Fibroblast of lung (primary cell): ENCODE measurements around the gene STK32C. TPM values are rescaled to one million over a fixed set of nuclear protein-coding genes. Genes with fewer than 3 reads are reported as not detected.
A peak's percentile ranks its signal among the peaks of the same experiment; 100 is the strongest.

ENCODE experiments used
- DNase-seq, 2 donors: peaks; one replicate each; pipeline versions ENCODE4 v3.0.0 to v3.0.0-alpha.2; 2010; ENCODE audit warnings: low read depth in 2 of 2
- H2AFZ ChIP-seq: 2 replicates; pipeline ENCODE4 v1.5.1; 2012; ENCODE audit warnings: low read length, control low read depth, inconsistent platforms
- H3K27ac ChIP-seq: 2 replicates; pipeline ENCODE4 v1.5.1; 2011; ENCODE audit warnings: low read length, control low read depth; ENCODE audit not compliant: insufficient read depth
- H3K27me3 ChIP-seq: 2 replicates; pipeline ENCODE4 v1.5.1; 2011; ENCODE audit warnings: mild to moderate bottlenecking, low read length; ENCODE audit not compliant: control insufficient read depth, insufficient read depth
- H3K36me3 ChIP-seq: 2 replicates; pipeline ENCODE4 v1.5.1; 2011; ENCODE audit warnings: low read length; ENCODE audit not compliant: control insufficient read depth, insufficient read depth
- H3K4me1 ChIP-seq: 2 replicates; pipeline ENCODE4 v1.5.1; 2011; ENCODE audit warnings: low read length; ENCODE audit not compliant: control insufficient read depth, insufficient read depth; ENCODE audit errors: extremely low read depth
- H3K4me2 ChIP-seq: 2 replicates; pipeline ENCODE4 v1.5.1; 2011; ENCODE audit warnings: low read length, control low read depth; ENCODE audit not compliant: insufficient read depth; ENCODE audit errors: extremely low read depth
- H3K4me3 ChIP-seq, 4 experiments: fragments of 200-600 bp in 1 of 4; sonication (generic) in 1 of 4; replicated peaks in 1 of 4; 2 replicates each; pipeline ENCODE4 v1.5.1; 2011 to 2016; ENCODE audit warnings: low read length in 4 of 4, low read depth in 3 of 4, mild to moderate bottlenecking in 3 of 4, control low read depth in 2 of 4, inconsistent platforms in 1 of 4, mixed read lengths in 1 of 4; ENCODE audit not compliant: insufficient read depth in 1 of 4; ENCODE audit errors: control extremely low read depth in 1 of 4
- H3K79me2 ChIP-seq: 2 replicates; pipeline ENCODE4 v1.5.1; 2012; ENCODE audit warnings: mild to moderate bottlenecking, low read length, inconsistent platforms; ENCODE audit not compliant: control insufficient read depth, insufficient read depth
- H3K9ac ChIP-seq: 2 replicates; pipeline ENCODE4 v1.5.1; 2011; ENCODE audit warnings: mild to moderate bottlenecking, low read length, control low read depth; ENCODE audit not compliant: insufficient read depth
- H3K9me3 ChIP-seq: 2 replicates; pipeline ENCODE4 v1.5.1; 2012; ENCODE audit warnings: low read depth, low read length; ENCODE audit not compliant: control insufficient read depth, insufficient read depth
- H4K20me1 ChIP-seq: 2 replicates; pipeline ENCODE4 v1.5.1; 2011; ENCODE audit warnings: low read length; ENCODE audit not compliant: control insufficient read depth, insufficient read depth; ENCODE audit errors: extremely low read depth
- EZH2 ChIP-seq: IDR thresholded peaks from 2 replicates; pipeline ENCODE4 v1.5.1; 2012; ENCODE audit warnings: low read length, control low read depth, mild to moderate bottlenecking; ENCODE audit errors: missing control alignments
- polyA plus RNA-seq, 2 donors: library from polyadenylated mRNA; depleted of rRNA in 1 of 2; stranded (reverse) in 1 of 2; unstranded in 1 of 2; fragments of >200 nt; gene quantifications; 2 replicates each; pipeline ENCODE4 v1.2.1, GENCODE V29; 2011 to 2012; ENCODE audit warnings: missing spikeins in 1 of 2
- total RNA-seq: library from RNA; depleted of rRNA; stranded (reverse); fragments of >200 nt; gene quantifications from 2 replicates; pipeline ENCODE4 v1.2.1, GENCODE V29; 2014
- TF ChIP-seq, protein P1 (sequence below), 2 donors: IDR thresholded peaks in 1 of 2; conservative IDR thresholded peaks in 1 of 2; 1 replicate in 1 of 2; 2 replicates in 1 of 2; pipeline ENCODE4 v1.5.1; 2011 to 2012; ENCODE audit warnings: low read length in 2 of 2, control low read depth in 1 of 2, inconsistent platforms in 1 of 2, low read depth in 1 of 2, mild to moderate bottlenecking in 1 of 2

STK32C gene
- total and polyA plus RNA-seq, 2 donors (not counting 1 experiment from before 2014, with no cell fraction given), result 4.4 to 21.5 TPM

DNA sequence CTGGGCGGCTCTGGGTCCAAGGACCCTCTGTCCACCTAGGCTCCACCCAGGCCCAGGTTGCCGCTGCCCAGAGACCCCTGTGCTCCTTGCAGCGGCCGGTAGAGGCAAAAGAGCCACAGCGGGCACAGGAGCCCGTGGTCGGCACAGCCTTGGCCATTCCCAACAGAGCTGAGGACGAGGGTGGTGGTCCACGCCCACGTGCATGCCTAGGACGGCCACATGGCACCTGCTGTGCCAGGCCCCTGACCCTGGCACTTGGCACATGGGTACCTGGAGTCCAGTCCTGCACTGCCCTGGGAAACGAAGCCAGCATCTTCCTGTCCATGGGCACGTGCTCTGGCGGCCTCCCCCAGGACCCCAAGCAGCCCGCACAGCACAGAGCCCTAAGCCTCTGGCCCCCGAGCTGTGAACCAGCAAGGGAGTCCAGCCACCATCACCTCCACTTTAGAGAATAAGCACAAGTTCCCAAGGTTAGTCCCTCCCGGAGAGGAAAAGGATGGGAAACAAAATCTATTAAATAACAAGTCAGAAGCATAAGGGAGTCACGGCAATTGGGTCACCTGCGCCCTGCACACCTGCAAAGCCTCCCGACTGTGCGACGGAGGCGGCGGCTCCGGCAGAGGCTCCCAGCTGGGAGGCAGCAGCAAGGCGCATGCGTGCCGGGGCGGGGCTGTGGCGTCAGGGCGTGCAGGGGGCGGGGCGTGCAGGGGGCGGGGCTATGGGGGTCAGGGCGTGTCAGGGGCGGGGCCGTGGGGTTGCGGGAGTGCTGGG, 59.1 kb downstream of the STK32C start:
- H3K79me2 ChIP-seq, result no peaks in the 10 kb centered on the region
- no peaks in the 10 kb centered on the region for H3K9me3 ChIP-seq
- H3K27me3 ChIP-seq, result no peaks in the 10 kb centered on the region
- H3K4me3 ChIP-seq, result peak overlapping the region in 1 of 4 experiments; percentile 41
- no peak overlapping the region for H3K9ac ChIP-seq
- H3K27ac ChIP-seq, result no peak overlapping the region
- H3K36me3 ChIP-seq, result no peaks in the 10 kb centered on the region
- H4K20me1 ChIP-seq, result no peaks in the 10 kb centered on the region
- DNase-seq, result no peak
- no peak overlapping the region for H3K4me2 ChIP-seq
- no peaks in the 10 kb centered on the region for H3K4me1 ChIP-seq
- no peak for TF ChIP-seq EZH2
- TF ChIP-seq, protein P1, sequence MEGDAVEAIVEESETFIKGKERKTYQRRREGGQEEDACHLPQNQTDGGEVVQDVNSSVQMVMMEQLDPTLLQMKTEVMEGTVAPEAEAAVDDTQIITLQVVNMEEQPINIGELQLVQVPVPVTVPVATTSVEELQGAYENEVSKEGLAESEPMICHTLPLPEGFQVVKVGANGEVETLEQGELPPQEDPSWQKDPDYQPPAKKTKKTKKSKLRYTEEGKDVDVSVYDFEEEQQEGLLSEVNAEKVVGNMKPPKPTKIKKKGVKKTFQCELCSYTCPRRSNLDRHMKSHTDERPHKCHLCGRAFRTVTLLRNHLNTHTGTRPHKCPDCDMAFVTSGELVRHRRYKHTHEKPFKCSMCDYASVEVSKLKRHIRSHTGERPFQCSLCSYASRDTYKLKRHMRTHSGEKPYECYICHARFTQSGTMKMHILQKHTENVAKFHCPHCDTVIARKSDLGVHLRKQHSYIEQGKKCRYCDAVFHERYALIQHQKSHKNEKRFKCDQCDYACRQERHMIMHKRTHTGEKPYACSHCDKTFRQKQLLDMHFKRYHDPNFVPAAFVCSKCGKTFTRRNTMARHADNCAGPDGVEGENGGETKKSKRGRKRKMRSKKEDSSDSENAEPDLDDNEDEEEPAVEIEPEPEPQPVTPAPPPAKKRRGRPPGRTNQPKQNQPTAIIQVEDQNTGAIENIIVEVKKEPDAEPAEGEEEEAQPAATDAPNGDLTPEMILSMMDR (conservative IDR thresholded peaks at IDR 0.05 in 1 of 2, IDR thresholded peaks at IDR 0.05 in 1 of 2; ENCODE audit: low read depth in 1 of 2, low read length in 2 of 2), result no peak
- no peak overlapping the region for H2AFZ ChIP-seq

DNA sequence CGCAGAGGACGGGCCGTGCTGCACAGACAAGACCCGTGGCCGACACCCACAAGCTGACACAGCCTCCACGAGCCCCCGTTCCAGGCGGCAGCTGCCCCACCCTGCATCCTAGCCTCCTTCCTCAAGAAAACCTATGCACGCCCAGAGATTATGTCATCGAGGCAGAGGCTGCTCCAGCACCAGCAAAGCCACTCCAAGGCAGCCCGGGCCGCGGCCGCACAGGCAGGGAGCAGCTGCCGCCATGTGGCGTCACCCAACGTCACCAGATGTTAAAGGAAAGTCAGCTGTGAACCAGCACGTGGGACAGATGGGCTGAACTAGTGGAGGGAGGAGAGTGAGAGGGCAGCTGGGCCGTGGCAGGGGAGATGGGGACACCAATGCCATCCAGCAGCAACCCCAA, 59.8 kb downstream of the STK32C start:
- H2AFZ ChIP-seq, result no peak overlapping the region
- H3K27ac ChIP-seq, result no peak overlapping the region
- TF ChIP-seq, protein P1 (conservative IDR thresholded peaks at IDR 0.05 in 1 of 2, IDR thresholded peaks at IDR 0.05 in 1 of 2; ENCODE audit: low read depth in 1 of 2, low read length in 2 of 2), result no peak
- TF ChIP-seq EZH2, result no peak
- no peaks in the 10 kb centered on the region for H3K36me3 ChIP-seq
- no peak for DNase-seq
- no peaks in the 10 kb centered on the region for H3K79me2 ChIP-seq
- no peaks in the 10 kb centered on the region for H3K9me3 ChIP-seq
- H3K27me3 ChIP-seq, result no peaks in the 10 kb centered on the region
- H3K4me2 ChIP-seq, result no peak overlapping the region
- no peak overlapping the region for H3K9ac ChIP-seq
- no peak overlapping the region for H3K4me3 ChIP-seq
- H3K4me1 ChIP-seq, result no peaks in the 10 kb centered on the region
- H4K20me1 ChIP-seq, result no peaks in the 10 kb centered on the region

DNA sequence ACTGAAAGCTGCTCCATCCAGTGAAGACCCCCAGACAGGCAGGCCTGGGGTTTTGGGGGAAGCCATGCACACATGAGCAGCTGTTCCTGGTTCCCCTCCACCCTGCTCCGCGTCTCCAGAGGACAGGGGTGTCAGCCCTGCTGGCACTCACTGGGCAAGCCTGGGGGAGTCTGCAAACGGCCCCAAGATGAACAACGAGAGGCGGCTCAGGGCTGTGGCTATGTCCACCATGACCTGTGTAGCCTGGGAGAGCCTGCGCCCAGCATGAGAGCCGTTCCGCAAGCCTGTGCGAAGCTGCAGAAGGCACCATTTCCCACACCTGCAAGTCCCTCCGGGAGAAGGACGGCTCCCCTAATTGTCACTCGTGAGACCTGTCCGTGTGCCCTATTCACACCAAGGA, 61.5 kb downstream of the STK32C start:
- H3K27ac ChIP-seq, result no peak overlapping the region
- no peaks in the 10 kb centered on the region for H3K27me3 ChIP-seq
- no peaks in the 10 kb centered on the region for H3K36me3 ChIP-seq
- no peaks in the 10 kb centered on the region for H3K9me3 ChIP-seq
- H3K4me3 ChIP-seq, result no peak overlapping the region
- DNase-seq, result no peak
- H2AFZ ChIP-seq, result no peak overlapping the region
- H3K4me1 ChIP-seq, result no peaks in the 10 kb centered on the region
- no peaks in the 10 kb centered on the region for H4K20me1 ChIP-seq
- H3K4me2 ChIP-seq, result no peak overlapping the region
- TF ChIP-seq EZH2, result no peak
- TF ChIP-seq, protein P1 (conservative IDR thresholded peaks at IDR 0.05 in 1 of 2, IDR thresholded peaks at IDR 0.05 in 1 of 2; ENCODE audit: low read depth in 1 of 2, low read length in 2 of 2), result no peak
- H3K79me2 ChIP-seq, result no peaks in the 10 kb centered on the region
- H3K9ac ChIP-seq, result no peak overlapping the region
